ENCODE results near the gene MRPL16. TPM values are rescaled to one million over a fixed set of nuclear protein-coding genes. Genes with fewer than 3 reads are reported as not detected.

The MRPL16 gene
- total RNA-seq, 1 donor from 2014 or later, result 27.6 TPM

DNA sequence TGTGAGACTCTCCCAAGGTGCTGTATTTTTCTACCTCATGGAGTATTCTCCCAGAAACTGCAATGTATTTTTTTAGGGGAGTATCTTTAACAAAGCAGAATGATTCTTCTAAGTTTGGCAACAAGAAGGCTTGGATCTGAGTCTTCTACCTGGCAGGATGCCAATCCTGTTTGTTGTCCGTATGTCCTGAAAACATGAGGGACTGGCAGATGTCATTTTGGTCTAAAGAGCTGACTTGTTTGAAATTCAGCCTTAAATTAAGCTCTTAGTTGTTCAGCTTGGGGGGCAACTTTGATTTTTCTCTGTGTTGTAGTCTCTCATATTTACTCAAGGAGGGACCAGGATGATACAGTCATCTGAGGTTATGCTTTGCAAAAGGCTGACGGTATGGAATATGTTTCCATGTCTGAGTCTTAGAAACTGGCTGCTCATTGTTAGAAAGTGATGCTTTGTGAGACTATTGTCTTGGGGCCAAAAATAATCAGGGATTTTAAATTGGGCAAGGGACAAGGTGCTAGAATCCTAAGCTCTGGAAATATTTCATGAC lies 9.3 kb downstream of the MRPL16 start:
- no peak for DNase-seq (ENCODE audit: low spot score)
- peaks cover 20% of the 10 kb centered on the region for H3K36me3 Mint-ChIP-seq (ENCODE audit: low read depth)
- no peaks in the 10 kb centered on the region for H3K27me3 Mint-ChIP-seq (ENCODE audit: low read depth)
- no peaks in the 10 kb centered on the region for H3K4me1 Mint-ChIP-seq (ENCODE audit: low read depth)
- H3K9me3 Mint-ChIP-seq (ENCODE audit: low read depth), result no peaks in the 10 kb centered on the region
- H3K4me3 Mint-ChIP-seq (ENCODE audit: unreplicated experiment), result no peak overlapping the region
- no peak overlapping the region for H3K27ac Mint-ChIP-seq (ENCODE audit: unreplicated experiment)
- no peak for TF ChIP-seq CTCF (IDR thresholded peaks at IDR 0.05)

DNA sequence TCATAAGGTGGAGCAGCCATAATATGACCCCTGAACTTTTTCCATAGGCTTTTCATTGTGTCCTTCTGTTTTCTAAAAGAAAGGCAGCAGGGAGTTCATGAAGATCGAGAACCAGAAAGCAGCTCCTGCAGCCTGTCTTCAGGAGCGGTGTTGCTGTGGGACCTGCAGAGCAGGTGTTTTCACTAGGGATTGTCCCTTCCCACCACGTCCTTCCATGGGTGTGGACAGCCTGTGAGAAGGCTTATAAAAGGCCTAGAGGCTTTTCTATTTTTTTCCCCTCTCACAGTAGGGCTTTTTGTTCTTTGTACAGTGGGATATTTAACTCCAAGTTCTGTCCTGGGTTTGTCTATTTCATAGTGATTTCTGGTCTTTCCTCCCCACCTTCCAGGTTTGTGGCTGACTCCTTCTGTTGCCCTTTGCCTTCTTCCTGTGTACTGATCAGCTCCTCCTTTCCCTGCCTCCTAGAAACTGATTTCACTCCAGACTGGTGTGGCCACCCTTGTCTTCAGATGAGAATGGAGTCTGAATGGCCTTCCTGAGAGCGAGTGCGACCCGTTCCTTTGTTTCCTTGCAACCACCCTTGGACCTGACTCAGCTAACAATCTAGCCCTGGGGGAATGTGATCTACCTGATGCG lies 10.1 kb downstream of the MRPL16 start:
- no peaks in the 10 kb centered on the region for H3K9me3 Mint-ChIP-seq (ENCODE audit: low read depth)
- no peak overlapping the region for H3K4me3 Mint-ChIP-seq (ENCODE audit: unreplicated experiment)
- TF ChIP-seq CTCF (IDR thresholded peaks at IDR 0.05), result no peak
- H3K4me1 Mint-ChIP-seq (ENCODE audit: low read depth), result no peaks in the 10 kb centered on the region
- no peak for DNase-seq (ENCODE audit: low spot score)
- no peaks in the 10 kb centered on the region for H3K27me3 Mint-ChIP-seq (ENCODE audit: low read depth)
- peaks cover 26% of the 10 kb centered on the region for H3K36me3 Mint-ChIP-seq (ENCODE audit: low read depth)
- H3K27ac Mint-ChIP-seq (ENCODE audit: unreplicated experiment), result no peak overlapping the region

GRCh38 chr11:59794417-59794816 lies 16.2 kb downstream of the MRPL16 start:
- H3K27ac Mint-ChIP-seq (ENCODE audit: unreplicated experiment), result no peak overlapping the region
- no peak overlapping the region for H3K4me3 Mint-ChIP-seq (ENCODE audit: unreplicated experiment)
- peaks cover 45% of the 10 kb centered on the region for H3K36me3 Mint-ChIP-seq (ENCODE audit: low read depth)
- TF ChIP-seq CTCF (IDR thresholded peaks at IDR 0.05), result no peak
- no peaks in the 10 kb centered on the region for H3K9me3 Mint-ChIP-seq (ENCODE audit: low read depth)
- no peaks in the 10 kb centered on the region for H3K27me3 Mint-ChIP-seq (ENCODE audit: low read depth)
- H3K4me1 Mint-ChIP-seq (ENCODE audit: low read depth), result no peaks in the 10 kb centered on the region
- DNase-seq (ENCODE audit: low spot score), result no peak

- Mint-ChIP-seq H3K36me3 (ENCODE audit: low read depth) (peaks cover 48% of the 10 kb centered on the region), H3K4me1 (ENCODE audit: low read depth) (peaks cover 16% of the 10 kb centered on the region)
These were observed 18.1 kb downstream of the MRPL16 start for GRCh38 chr11:59792507-59792906.

DNA sequence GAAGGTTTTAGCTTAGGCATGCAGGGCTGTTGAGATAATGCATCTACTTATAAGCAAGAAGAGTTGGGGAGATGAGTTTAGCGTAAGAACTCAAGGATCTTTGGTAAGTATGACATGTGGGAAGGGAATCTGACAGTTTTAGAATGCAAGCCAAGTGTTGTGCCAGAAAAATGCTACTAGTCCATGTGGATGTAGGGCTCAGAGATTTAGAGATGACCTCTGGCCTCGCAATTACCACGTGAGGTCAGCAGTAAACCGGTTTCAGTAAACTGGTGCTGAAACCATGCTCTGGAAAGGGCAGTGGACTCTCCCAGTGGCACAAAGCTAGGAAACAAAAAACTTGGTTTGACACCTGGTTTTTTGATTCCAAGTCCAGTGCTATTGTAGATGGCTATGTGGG lies 18.9 kb downstream of the MRPL16 start:
- Mint-ChIP-seq H3K4me3 (ENCODE audit: unreplicated experiment) (no peak overlapping the region), H3K4me1 (ENCODE audit: low read depth) (peaks cover 24% of the 10 kb centered on the region), H3K36me3 (ENCODE audit: low read depth) (peaks cover 44% of the 10 kb centered on the region), H3K27ac (ENCODE audit: unreplicated experiment) (no peak overlapping the region), H3K9me3 (ENCODE audit: low read depth) (no peaks in the 10 kb centered on the region), H3K27me3 (ENCODE audit: low read depth) (no peaks in the 10 kb centered on the region)
- no peak for DNase-seq (ENCODE audit: low spot score)
- no peak for TF ChIP-seq CTCF (IDR thresholded peaks at IDR 0.05)

More at GRCh38 chr11:59792507-59792906, 18.1 kb downstream of the MRPL16 start:
- H3K27me3 Mint-ChIP-seq (ENCODE audit: low read depth), result no peaks in the 10 kb centered on the region
- H3K4me3 Mint-ChIP-seq (ENCODE audit: unreplicated experiment), result no peak overlapping the region
- TF ChIP-seq CTCF (IDR thresholded peaks at IDR 0.05), result no peak
- H3K27ac Mint-ChIP-seq (ENCODE audit: unreplicated experiment), result peak overlapping the region; percentile 11
- DNase-seq (ENCODE audit: low spot score), result no peak
- H3K9me3 Mint-ChIP-seq (ENCODE audit: low read depth), result no peaks in the 10 kb centered on the region
